Measurements from ENCODE around the gene MAGEB16.

DNA sequence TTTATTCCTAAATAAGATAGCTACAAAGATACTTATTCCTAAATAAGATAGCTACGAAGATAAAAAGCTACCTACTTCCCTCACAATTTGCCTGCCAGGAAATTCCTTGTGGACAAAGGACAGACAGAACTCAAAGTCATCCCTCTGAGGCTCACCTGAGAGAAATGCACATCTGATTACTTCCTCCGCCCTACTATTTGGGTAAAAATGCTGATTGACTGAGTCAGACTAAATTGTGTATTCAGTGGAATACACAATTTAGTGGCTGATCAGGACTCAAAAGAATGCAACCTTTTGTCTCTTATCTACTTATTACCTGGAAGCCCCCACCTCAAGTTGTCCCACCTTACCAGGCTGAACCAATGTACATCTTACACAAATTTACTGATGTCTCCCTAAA is 10.3 kb upstream of the MAGEB16 start:
- TF ChIP-seq, protein P1, sequence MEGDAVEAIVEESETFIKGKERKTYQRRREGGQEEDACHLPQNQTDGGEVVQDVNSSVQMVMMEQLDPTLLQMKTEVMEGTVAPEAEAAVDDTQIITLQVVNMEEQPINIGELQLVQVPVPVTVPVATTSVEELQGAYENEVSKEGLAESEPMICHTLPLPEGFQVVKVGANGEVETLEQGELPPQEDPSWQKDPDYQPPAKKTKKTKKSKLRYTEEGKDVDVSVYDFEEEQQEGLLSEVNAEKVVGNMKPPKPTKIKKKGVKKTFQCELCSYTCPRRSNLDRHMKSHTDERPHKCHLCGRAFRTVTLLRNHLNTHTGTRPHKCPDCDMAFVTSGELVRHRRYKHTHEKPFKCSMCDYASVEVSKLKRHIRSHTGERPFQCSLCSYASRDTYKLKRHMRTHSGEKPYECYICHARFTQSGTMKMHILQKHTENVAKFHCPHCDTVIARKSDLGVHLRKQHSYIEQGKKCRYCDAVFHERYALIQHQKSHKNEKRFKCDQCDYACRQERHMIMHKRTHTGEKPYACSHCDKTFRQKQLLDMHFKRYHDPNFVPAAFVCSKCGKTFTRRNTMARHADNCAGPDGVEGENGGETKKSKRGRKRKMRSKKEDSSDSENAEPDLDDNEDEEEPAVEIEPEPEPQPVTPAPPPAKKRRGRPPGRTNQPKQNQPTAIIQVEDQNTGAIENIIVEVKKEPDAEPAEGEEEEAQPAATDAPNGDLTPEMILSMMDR (optimal IDR thresholded peaks at IDR 0.05 in 1 of 3, IDR thresholded peaks at IDR 0.05 in 1 of 3, conservative IDR thresholded peaks at IDR 0.05 in 1 of 3; ENCODE audit: extremely low read depth in 1 of 3, insufficient read depth in 2 of 3, low read length in 3 of 3) = no peak
- TF ChIP-seq EZH2 (IDR thresholded peaks at IDR 0.05; ENCODE audit: low read length) = no peak
